K562 (cell line): ENCODE data around the gene OSBPL10. TPM values are rescaled to one million over a fixed set of nuclear protein-coding genes. Genes with fewer than 3 reads are reported as not detected.

Experiments used
- BHLHE40 ChIP-seq: IDR thresholded peaks from 2 replicates; pipeline ENCODE4 v1.6.1; 2011; ENCODE audit warnings: low read length, improper control_type of control experiment
- CBX8 ChIP-seq: fragments of 200-600 bp; sonication (generic); IDR thresholded peaks from 2 replicates; pipeline ENCODE4 v1.6.1; 2012; ENCODE audit warnings: borderline replicate concordance, mixed run types, low read depth, mild to moderate bottlenecking, moderate library complexity, mixed read lengths, low read length, control low read depth, inconsistent platforms; ENCODE audit not compliant: poor library complexity, severe bottlenecking; ENCODE audit errors: extremely low read depth
- CSDE1 ChIP-seq, 2 experiments: fragments of 450-650 bp; IDR thresholded peaks; 2 replicates each; pipeline ENCODE4 v1.6.1; 2016; ENCODE audit warnings: mild to moderate bottlenecking in 1 of 2
- FOS ChIP-seq: IDR thresholded peaks from 3 replicates; pipeline ENCODE4 v1.6.1; 2011; ENCODE audit not compliant: insufficient read length; ENCODE audit errors: extremely low read depth
- RUNX1 ChIP-seq: sonication (generic); IDR thresholded peaks from 2 replicates; pipeline ENCODE4 v1.6.1; 2016; ENCODE audit warnings: antibody characterized with exemption, low read depth
- SNRNP70 ChIP-seq: fragments of 200-400 bp; formaldehyde crosslinking; optimal IDR thresholded peaks from 2 replicates; pipeline ENCODE3; 2017; ENCODE audit warnings: low read depth, low read length
- TAF9B ChIP-seq: fragments of 450-650 bp; IDR thresholded peaks from 2 replicates; pipeline ENCODE4 v1.6.1; 2018; ENCODE audit warnings: mild to moderate bottlenecking; ENCODE audit not compliant: partially characterized antibody
- TCF7 ChIP-seq: sonication (generic); IDR thresholded peaks from 2 replicates; pipeline ENCODE4 v1.6.1; 2016; ENCODE audit warnings: antibody characterized with exemption, borderline replicate concordance
- ZNF408 ChIP-seq: fragments of 250-450 bp; sonication (Bioruptor Pico); IDR thresholded peaks from 2 replicates; pipeline ENCODE4 v1.4.0; 2020; ENCODE audit warnings: low read depth, mild to moderate bottlenecking, moderate library complexity
- ZNF77 ChIP-seq: fragments of 250-450 bp; sonication (Bioruptor Pico); IDR thresholded peaks from 2 replicates; pipeline ENCODE4 v1.5.0; 2020
- polyA plus RNA-seq, 8 experiments: library from polyadenylated mRNA; depleted of rRNA in 4 of 8; stranded (reverse) in 5 of 8; unstranded in 3 of 8; fragments of >200 nt; fragmentation: Nextera tagmentation in 2 of 8; fragmentation: Illumina TruSeq in 1 of 8; extraction: Ambion mirVana in 2 of 8; extraction: Trizol in 1 of 8; gene quantifications; 2 replicates each; pipeline versions ENCODE4 v1.2.1 to v1.2.3, GENCODE V29; 2011 to 2014; ENCODE audit warnings: inconsistent platforms in 1 of 8, missing spikeins in 1 of 8
- total RNA-seq, 7 experiments: library from RNA; depleted of rRNA in 6 of 7; stranded (reverse); fragments of >200 nt in 6 of 7; fragmentation: Illumina TruSeq in 2 of 7; extraction: Trizol in 2 of 7; gene quantifications; 2 replicates each; pipeline versions ENCODE4 v1.2.1 to v1.2.3, GENCODE V29; 2011 to 2021; ENCODE audit warnings: low replicate concordance in 1 of 7
- TF ChIP-seq, protein P1 (sequence below), 2 experiments: fragments of 150-350 bp in 1 of 2; IDR thresholded peaks; 2 replicates each; pipeline ENCODE4 v1.6.1; 2012 to 2016; ENCODE audit warnings: low read depth in 2 of 2, low read length in 2 of 2, mild to moderate bottlenecking in 1 of 2, moderate library complexity in 1 of 2
- TF ChIP-seq, protein P2 (sequence below): sonication (generic); formaldehyde crosslinking; IDR thresholded peaks from 2 replicates; pipeline ENCODE4 v1.4.0; 2020; ENCODE audit warnings: mild to moderate bottlenecking, missing genetic modification reagents
- TF ChIP-seq, protein P3 (sequence below): fragments of 450-650 bp; IDR thresholded peaks from 2 replicates; pipeline ENCODE4 v1.6.1; 2016; ENCODE audit warnings: low read depth

Gene OSBPL10
- total and polyA plus RNA-seq, 9 of the 15 experiments (the other 6 are each of a cell fraction or from before 2014, with no cell fraction given): 0.03 to 0.19 (median 0.14) TPM; not detected in 2

- TF ChIP-seq, protein P1, sequence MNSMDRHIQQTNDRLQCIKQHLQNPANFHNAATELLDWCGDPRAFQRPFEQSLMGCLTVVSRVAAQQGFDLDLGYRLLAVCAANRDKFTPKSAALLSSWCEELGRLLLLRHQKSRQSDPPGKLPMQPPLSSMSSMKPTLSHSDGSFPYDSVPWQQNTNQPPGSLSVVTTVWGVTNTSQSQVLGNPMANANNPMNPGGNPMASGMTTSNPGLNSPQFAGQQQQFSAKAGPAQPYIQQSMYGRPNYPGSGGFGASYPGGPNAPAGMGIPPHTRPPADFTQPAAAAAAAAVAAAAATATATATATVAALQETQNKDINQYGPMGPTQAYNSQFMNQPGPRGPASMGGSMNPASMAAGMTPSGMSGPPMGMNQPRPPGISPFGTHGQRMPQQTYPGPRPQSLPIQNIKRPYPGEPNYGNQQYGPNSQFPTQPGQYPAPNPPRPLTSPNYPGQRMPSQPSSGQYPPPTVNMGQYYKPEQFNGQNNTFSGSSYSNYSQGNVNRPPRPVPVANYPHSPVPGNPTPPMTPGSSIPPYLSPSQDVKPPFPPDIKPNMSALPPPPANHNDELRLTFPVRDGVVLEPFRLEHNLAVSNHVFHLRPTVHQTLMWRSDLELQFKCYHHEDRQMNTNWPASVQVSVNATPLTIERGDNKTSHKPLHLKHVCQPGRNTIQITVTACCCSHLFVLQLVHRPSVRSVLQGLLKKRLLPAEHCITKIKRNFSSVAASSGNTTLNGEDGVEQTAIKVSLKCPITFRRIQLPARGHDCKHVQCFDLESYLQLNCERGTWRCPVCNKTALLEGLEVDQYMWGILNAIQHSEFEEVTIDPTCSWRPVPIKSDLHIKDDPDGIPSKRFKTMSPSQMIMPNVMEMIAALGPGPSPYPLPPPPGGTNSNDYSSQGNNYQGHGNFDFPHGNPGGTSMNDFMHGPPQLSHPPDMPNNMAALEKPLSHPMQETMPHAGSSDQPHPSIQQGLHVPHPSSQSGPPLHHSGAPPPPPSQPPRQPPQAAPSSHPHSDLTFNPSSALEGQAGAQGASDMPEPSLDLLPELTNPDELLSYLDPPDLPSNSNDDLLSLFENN (IDR thresholded peaks at IDR 0.05; ENCODE audit: low read depth in 2 of 2, low read length in 2 of 2): no peak
- no peak for TF ChIP-seq SNRNP70
- no peak for TF ChIP-seq CSDE1 (IDR thresholded peaks at IDR 0.05)
- no peak for TF ChIP-seq TCF7
- no peak for TF ChIP-seq ZNF77 (CRISPR knock-in tag)
- TF ChIP-seq, protein P2, sequence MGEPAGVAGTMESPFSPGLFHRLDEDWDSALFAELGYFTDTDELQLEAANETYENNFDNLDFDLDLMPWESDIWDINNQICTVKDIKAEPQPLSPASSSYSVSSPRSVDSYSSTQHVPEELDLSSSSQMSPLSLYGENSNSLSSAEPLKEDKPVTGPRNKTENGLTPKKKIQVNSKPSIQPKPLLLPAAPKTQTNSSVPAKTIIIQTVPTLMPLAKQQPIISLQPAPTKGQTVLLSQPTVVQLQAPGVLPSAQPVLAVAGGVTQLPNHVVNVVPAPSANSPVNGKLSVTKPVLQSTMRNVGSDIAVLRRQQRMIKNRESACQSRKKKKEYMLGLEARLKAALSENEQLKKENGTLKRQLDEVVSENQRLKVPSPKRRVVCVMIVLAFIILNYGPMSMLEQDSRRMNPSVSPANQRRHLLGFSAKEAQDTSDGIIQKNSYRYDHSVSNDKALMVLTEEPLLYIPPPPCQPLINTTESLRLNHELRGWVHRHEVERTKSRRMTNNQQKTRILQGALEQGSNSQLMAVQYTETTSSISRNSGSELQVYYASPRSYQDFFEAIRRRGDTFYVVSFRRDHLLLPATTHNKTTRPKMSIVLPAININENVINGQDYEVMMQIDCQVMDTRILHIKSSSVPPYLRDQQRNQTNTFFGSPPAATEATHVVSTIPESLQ (CRISPR knock-in tag): no peak
- TF ChIP-seq CBX8: no peak
- no peak for TF ChIP-seq TAF9B
- no peak for TF ChIP-seq RUNX1
- no peak for TF ChIP-seq BHLHE40
- TF ChIP-seq FOS: no peak
- TF ChIP-seq, protein P3, sequence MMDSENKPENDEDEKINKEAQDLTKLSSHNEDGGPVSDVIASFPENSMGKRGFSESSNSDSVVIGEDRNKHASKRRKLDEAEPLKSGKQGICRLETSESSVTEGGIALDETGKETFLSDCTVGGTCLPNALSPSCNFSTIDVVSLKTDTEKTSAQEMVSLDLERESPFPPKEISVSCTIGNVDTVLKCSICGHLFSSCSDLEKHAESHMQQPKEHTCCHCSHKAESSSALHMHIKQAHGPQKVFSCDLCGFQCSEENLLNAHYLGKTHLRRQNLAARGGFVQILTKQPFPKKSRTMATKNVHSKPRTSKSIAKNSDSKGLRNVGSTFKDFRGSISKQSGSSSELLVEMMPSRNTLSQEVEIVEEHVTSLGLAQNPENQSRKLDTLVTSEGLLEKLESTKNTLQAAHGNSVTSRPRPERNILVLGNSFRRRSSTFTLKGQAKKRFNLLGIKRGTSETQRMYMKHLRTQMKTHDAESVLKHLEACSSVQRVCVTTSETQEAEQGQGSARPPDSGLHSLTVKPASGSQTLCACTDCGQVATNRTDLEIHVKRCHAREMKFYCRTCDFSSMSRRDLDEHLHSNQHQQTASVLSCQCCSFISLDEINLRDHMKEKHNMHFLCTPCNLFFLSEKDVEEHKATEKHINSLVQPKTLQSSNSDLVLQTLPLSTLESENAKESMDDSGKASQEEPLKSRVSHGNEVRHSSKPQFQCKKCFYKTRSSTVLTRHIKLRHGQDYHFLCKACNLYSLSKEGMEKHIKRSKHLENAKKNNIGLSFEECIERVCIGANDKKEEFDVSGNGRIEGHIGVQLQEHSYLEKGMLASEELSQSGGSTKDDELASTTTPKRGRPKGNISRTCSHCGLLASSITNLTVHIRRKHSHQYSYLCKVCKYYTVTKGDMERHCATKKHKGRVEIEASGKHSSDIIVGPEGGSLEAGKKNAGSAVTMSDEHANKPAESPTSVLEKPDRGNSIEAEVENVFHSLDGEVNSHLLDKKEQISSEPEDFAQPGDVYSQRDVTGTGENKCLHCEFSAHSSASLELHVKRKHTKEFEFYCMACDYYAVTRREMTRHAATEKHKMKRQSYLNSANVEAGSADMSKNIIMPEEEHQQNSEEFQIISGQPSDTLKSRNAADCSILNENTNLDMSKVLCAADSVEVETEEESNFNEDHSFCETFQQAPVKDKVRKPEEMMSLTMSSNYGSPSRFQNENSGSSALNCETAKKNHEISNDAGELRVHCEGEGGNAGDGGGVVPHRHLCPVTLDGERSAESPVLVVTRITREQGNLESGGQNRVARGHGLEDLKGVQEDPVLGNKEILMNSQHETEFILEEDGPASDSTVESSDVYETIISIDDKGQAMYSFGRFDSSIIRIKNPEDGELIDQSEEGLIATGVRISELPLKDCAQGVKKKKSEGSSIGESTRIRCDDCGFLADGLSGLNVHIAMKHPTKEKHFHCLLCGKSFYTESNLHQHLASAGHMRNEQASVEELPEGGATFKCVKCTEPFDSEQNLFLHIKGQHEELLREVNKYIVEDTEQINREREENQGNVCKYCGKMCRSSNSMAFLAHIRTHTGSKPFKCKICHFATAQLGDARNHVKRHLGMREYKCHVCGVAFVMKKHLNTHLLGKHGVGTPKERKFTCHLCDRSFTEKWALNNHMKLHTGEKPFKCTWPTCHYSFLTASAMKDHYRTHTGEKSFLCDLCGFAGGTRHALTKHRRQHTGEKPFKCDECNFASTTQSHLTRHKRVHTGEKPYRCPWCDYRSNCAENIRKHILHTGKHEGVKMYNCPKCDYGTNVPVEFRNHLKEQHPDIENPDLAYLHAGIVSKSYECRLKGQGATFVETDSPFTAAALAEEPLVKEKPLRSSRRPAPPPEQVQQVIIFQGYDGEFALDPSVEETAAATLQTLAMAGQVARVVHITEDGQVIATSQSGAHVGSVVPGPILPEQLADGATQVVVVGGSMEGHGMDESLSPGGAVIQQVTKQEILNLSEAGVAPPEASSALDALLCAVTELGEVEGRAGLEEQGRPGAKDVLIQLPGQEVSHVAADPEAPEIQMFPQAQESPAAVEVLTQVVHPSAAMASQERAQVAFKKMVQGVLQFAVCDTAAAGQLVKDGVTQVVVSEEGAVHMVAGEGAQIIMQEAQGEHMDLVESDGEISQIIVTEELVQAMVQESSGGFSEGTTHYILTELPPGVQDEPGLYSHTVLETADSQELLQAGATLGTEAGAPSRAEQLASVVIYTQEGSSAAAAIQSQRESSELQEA: no peak
- no peak for TF ChIP-seq ZNF408 (CRISPR knock-in tag)
Measured at GRCh38 chr3:31721676-31722075, 259.4 kb downstream of the OSBPL10 start (continued).
